OCI-LY1 (cell line): ENCODE measurements around the gene CRIM1.

Experiments
- H2AFZ ChIP-seq: fragments of 200-600 bp; sonication (generic), shearing (Covaris generic); 2 replicates; pipeline ENCODE4 v1.6.0; 2014; ENCODE audit warnings: antibody characterized with exemption, mild to moderate bottlenecking, low read length
- H3F3A ChIP-seq: fragments of 200-600 bp; sonication (generic), shearing (Covaris generic); 2 replicates; pipeline ENCODE4 v1.6.0; 2014; ENCODE audit warnings: mild to moderate bottlenecking, antibody characterized with exemption, low read length, moderate library complexity; ENCODE audit not compliant: insufficient read depth
- H3K27ac ChIP-seq: fragments of 200-600 bp; sonication (generic); 2 replicates; pipeline ENCODE4 v1.5.1; 2014; ENCODE audit warnings: low read length, mixed run types, mild to moderate bottlenecking, low read depth; ENCODE audit not compliant: poor library complexity, severe bottlenecking
- H3K27me3 ChIP-seq: fragments of 200-600 bp; sonication (generic); 2 replicates; pipeline ENCODE4 v1.6.0; 2014; ENCODE audit warnings: antibody characterized with exemption, mild to moderate bottlenecking, low read length, moderate library complexity; ENCODE audit not compliant: insufficient read depth
- H3K36me3 ChIP-seq: fragments of 200-600 bp; sonication (generic); 2 replicates; pipeline ENCODE4 v1.6.1; 2014; ENCODE audit warnings: mild to moderate bottlenecking, antibody characterized with exemption, low read length, moderate library complexity, mixed read lengths; ENCODE audit not compliant: insufficient read depth
- H3K4me1 ChIP-seq: fragments of 200-600 bp; sonication (generic); 2 replicates; pipeline ENCODE4 v1.5.1; 2014; ENCODE audit warnings: mild to moderate bottlenecking, low read length, moderate library complexity; ENCODE audit not compliant: insufficient read depth, severe bottlenecking
- H3K4me2 ChIP-seq: fragments of 200-600 bp; sonication (generic), shearing (Covaris generic); 2 replicates; pipeline ENCODE4 v1.6.1; 2014; ENCODE audit warnings: low read length
- H3K4me3 ChIP-seq: fragments of 200-600 bp; sonication (generic); 2 replicates; pipeline ENCODE4 v1.5.1; 2014; ENCODE audit warnings: low read length, low read depth, mild to moderate bottlenecking, mixed read lengths; ENCODE audit not compliant: poor library complexity, severe bottlenecking
- H3K79me2 ChIP-seq: fragments of 200-600 bp; shearing (Covaris generic); 2 replicates; pipeline ENCODE4 v1.6.1; 2016; ENCODE audit warnings: mixed run types, low read length, mixed read lengths; ENCODE audit not compliant: insufficient read depth
- H3K9ac ChIP-seq: fragments of 200-600 bp; sonication (generic), shearing (Covaris generic); 2 replicates; pipeline ENCODE4 v1.6.1; 2014; ENCODE audit warnings: mild to moderate bottlenecking, low read length, mixed read lengths
- H3K9me2 ChIP-seq: fragments of 200-600 bp; sonication (generic), shearing (Covaris generic); 2 replicates; pipeline ENCODE4 v1.6.1; 2014; ENCODE audit warnings: low read depth, mild to moderate bottlenecking, low read length, mixed read lengths
- H3K9me3 ChIP-seq: fragments of 200-600 bp; shearing (Covaris generic); 2 replicates; pipeline ENCODE4 v1.6.1; 2014; ENCODE audit warnings: low read length, mixed read lengths
- H4K20me1 ChIP-seq: fragments of 200-600 bp; sonication (generic), shearing (Covaris generic); 2 replicates; pipeline ENCODE4 v1.6.0; 2016; ENCODE audit warnings: mild to moderate bottlenecking, low read length; ENCODE audit not compliant: insufficient read depth
- EZH2 ChIP-seq: fragments of 200-600 bp; sonication (generic), shearing (Covaris generic); IDR thresholded peaks from 2 replicates; pipeline ENCODE4 v1.8.0; 2017; ENCODE audit warnings: borderline replicate concordance, mixed run types, mild to moderate bottlenecking, antibody characterized with exemption, low read length, moderate library complexity, mixed read lengths
- TF ChIP-seq, protein P1 (sequence below): fragments of 200-600 bp; sonication (generic), shearing (Covaris generic); IDR thresholded peaks from 2 replicates; pipeline ENCODE4 v1.5.1; 2017; ENCODE audit warnings: mild to moderate bottlenecking, antibody characterized with exemption, low read length, moderate library complexity, mixed read lengths

CRIM1 gene

DNA sequence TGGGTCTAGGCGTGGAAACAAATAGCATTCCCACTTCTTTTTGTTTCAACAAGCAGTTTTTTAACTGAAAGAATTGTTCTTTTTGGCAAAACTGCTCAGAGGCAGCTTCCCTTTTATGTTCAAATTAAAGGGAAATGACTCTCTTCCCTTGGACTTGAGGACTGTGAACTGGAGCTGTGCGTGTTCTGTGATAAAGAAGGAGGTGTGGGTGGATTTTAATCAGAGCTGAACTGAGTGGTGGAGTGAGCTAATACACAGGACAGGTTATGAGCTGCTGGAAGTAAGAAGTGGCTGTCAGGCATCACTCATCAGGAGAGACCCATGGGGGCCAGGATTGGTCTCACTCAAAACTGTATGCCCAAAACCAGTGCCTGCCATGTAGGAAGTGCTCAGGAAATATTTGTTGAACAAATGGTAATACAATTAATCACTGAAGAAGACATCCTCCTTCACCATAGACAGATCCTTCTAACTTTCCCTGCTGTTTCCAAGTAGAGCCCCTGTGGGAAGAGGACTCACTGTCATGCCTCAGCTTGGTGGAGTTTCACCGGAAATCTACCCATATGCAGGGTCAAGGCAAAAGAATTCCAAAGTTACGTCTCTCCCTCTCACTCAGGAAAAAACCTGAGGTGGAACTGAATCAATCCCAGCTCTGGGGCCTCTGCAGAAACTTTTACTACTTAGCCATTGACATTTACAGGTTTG lies 186.5 kb downstream of the CRIM1 start:
- Histone ChIP-seq H3K36me3 (no peaks in the 10 kb centered on the region), H3K4me2 (no peak overlapping the region), H3K27me3 (no peaks in the 10 kb centered on the region), H3K4me3 (no peak overlapping the region), H3K9me2 (no peaks in the 10 kb centered on the region), H3F3A (no peaks in the 10 kb centered on the region), H3K9me3 (no peaks in the 10 kb centered on the region), H3K9ac (no peak overlapping the region), H2AFZ (no peak overlapping the region), H3K27ac (no peak overlapping the region), H3K4me1 (no peaks in the 10 kb centered on the region), H3K79me2 (no peaks in the 10 kb centered on the region), H4K20me1 (no peaks in the 10 kb centered on the region)
- no peak for TF ChIP-seq EZH2
- TF ChIP-seq, protein P1, sequence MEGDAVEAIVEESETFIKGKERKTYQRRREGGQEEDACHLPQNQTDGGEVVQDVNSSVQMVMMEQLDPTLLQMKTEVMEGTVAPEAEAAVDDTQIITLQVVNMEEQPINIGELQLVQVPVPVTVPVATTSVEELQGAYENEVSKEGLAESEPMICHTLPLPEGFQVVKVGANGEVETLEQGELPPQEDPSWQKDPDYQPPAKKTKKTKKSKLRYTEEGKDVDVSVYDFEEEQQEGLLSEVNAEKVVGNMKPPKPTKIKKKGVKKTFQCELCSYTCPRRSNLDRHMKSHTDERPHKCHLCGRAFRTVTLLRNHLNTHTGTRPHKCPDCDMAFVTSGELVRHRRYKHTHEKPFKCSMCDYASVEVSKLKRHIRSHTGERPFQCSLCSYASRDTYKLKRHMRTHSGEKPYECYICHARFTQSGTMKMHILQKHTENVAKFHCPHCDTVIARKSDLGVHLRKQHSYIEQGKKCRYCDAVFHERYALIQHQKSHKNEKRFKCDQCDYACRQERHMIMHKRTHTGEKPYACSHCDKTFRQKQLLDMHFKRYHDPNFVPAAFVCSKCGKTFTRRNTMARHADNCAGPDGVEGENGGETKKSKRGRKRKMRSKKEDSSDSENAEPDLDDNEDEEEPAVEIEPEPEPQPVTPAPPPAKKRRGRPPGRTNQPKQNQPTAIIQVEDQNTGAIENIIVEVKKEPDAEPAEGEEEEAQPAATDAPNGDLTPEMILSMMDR = no peak

DNA sequence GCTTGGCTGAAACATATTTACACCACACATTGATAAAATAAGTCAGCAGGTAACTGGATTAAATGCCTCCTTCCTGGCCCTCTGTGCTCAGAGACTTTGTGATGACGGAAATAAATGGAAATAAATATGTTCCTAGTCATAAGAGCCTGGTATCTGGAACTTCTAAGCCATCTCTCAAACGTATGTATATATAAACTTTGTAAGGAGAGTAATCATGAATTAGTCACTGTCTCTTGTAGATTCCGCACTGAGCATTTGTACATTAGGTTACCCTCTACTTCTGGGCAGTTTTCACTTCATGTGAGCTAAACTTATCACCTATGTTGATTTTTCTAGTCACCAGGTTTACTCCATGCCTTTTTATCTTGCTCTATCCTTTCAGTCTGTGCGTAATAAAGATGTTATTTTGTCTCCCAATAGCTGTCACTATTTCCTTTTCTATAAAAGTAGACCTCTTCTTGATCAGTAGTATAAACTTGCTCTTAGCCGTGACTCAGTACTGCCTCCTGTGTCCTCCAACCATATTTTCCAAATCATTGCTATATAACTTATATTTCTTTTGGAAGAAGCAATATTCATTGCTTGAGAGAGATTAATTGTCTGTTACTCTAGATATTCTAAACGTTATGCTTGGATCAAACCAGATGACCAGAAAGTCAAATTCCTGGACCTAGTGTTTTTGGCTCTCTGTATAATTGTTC lies 189.2 kb downstream of the CRIM1 start:
- H3K4me2 ChIP-seq = no peak overlapping the region
- H3K79me2 ChIP-seq = no peaks in the 10 kb centered on the region
- H3K27me3 ChIP-seq = no peaks in the 10 kb centered on the region
- H4K20me1 ChIP-seq = no peaks in the 10 kb centered on the region
- H3K4me1 ChIP-seq = no peaks in the 10 kb centered on the region
- H3K4me3 ChIP-seq = no peak overlapping the region
- H3F3A ChIP-seq = no peaks in the 10 kb centered on the region
- no peak overlapping the region for H3K9ac ChIP-seq
- no peak overlapping the region for H2AFZ ChIP-seq
- peaks cover 13% of the 10 kb centered on the region; the same call in 1 of the 2 replicates for H3K36me3 ChIP-seq
- H3K9me3 ChIP-seq = no peaks in the 10 kb centered on the region
- no peak for TF ChIP-seq EZH2
- TF ChIP-seq, protein P1 = no peak
- no peak overlapping the region for H3K27ac ChIP-seq
- H3K9me2 ChIP-seq = no peaks in the 10 kb centered on the region

- peaks cover 18% of the 10 kb centered on the region; the same call in 1 of the 2 replicates for H3K36me3 ChIP-seq
- H3K79me2 ChIP-seq = no peaks in the 10 kb centered on the region
- H3K4me1 ChIP-seq = no peaks in the 10 kb centered on the region
- no peaks in the 10 kb centered on the region for H3K27me3 ChIP-seq
- H3K9me3 ChIP-seq = no peaks in the 10 kb centered on the region
- no peak overlapping the region for H3K9ac ChIP-seq
- H3K9me2 ChIP-seq = no peaks in the 10 kb centered on the region
- no peak overlapping the region for H3K4me3 ChIP-seq
- H4K20me1 ChIP-seq = no peaks in the 10 kb centered on the region
- no peaks in the 10 kb centered on the region for H3F3A ChIP-seq
- no peak overlapping the region for H2AFZ ChIP-seq
- H3K27ac ChIP-seq = no peak overlapping the region
- no peak overlapping the region for H3K4me2 ChIP-seq
- TF ChIP-seq EZH2 = no peak
- TF ChIP-seq, protein P1 = no peak
Observed at GRCh38 chr2:36545871-36546416, 190.4 kb downstream of the CRIM1 start.
